ENCODE data around the gene ZFYVE19.

DNA sequence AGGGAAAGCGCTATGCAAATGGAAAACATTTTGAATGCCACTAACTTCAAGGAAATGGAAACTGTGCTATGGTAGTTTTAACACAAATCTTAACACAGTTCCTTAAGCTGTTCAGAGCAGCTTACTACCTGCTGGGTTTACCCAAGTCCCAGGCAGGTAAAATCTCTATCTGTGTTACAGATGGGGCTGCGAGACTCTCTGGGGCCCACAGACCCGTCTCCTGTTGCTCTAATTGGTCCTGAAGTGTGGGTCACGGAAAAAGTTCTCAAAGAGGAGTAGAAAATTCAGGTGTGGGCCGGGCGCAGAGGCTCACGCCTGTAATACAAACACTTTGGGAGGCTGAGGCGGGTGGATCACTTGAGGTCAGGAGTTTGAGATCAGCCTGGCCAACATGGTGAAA, 16.9 kb upstream of the ZFYVE19 start:
- TF ChIP-seq CTCF (IDR thresholded peaks at IDR 0.05) (no peak), POLR2A (IDR thresholded peaks at IDR 0.05) (no peak)
